ENCODE measurements around the gene TSPYL1. TPM values are rescaled to one million over a fixed set of nuclear protein-coding genes. Genes with fewer than 3 reads are reported as not detected.
"Not testable (repeated sequence)": the region's sequence is repeated elsewhere in the genome, so short reads cannot be mapped to it uniquely, and the experiment has no call there.

The TSPYL1 gene
- total RNA-seq, 1 experiment from 2014 or later: 68.6 TPM

GRCh38 chr6:116326996-116327395, 47.3 kb upstream of the TSPYL1 start (continued):
- no peak for TF ChIP-seq SP1 (CRISPR knock-in tag; conservative IDR thresholded peaks at IDR 0.05)

DNA sequence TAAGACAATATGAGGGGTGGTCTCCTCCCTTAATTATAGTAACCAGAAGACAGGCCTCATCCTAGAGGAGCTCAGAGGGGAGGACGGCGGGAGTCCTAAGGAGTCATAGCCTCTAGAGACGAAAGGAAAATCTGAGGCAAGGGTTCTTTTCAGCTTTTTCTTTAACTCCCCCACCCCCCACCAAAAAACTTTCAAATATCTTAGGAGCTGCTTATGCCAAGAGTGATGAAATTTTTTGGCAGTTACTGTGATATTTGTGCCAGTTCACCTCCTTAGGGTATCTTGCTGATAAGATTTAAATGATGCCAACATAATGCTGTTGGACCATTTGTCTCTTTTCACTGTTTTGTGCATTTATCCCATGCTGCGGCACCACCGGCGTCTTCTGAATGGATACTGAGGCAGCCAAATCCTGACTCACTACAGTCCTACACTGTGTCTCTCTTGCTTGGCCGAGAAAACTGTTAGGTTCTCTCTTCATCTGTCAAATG, 46.5 kb upstream of the TSPYL1 start:
- ATAC-seq: no peak
- Mint-ChIP-seq H3K4me3 (no peak overlapping the region), H3K36me3 (no peaks in the 10 kb centered on the region), H3K27ac (peak overlapping the region; percentile 90), H3K9me3 (no peaks in the 10 kb centered on the region), H3K27me3 (ENCODE audit: low read depth) (no peaks in the 10 kb centered on the region), H3K4me1 (peaks cover 80% of the 10 kb centered on the region)
- no peak for DNase-seq (ENCODE audit: low spot score)
- ChIA-PET CTCF (interaction anchor here (5.0 kb wide), 1 partner anchor 38 kb away, joined by 24 read pairs; no protein-coding TSS in a partner anchor), POLR2A (no interaction called here)
- no peak for TF ChIP-seq ZNF121 (CRISPR knock-in tag; IDR thresholded peaks at IDR 0.05)
- no peak for TF ChIP-seq CDX4 (CRISPR knock-in tag; IDR thresholded peaks at IDR 0.05; ENCODE audit: borderline replicate concordance)
- TF ChIP-seq GRHL2 (CRISPR knock-in tag; IDR thresholded peaks at IDR 0.05; ENCODE audit: insufficient replicate concordance, severe bottlenecking): no peak
- TF ChIP-seq CBFB (CRISPR knock-in tag; IDR thresholded peaks at IDR 0.05; ENCODE audit: low read depth): no peak
- TF ChIP-seq ZBTB21 (CRISPR knock-in tag; IDR thresholded peaks at IDR 0.05; ENCODE audit: borderline replicate concordance): no peak
- no peak for TF ChIP-seq GTF2I (CRISPR knock-in tag; conservative IDR thresholded peaks at IDR 0.05)

- POLR2A ChIA-PET; H3K4me3 Mint-ChIP-seq; ATAC-seq; H3K36me3 Mint-ChIP-seq; H3K9me3 Mint-ChIP-seq; H3K27me3 Mint-ChIP-seq (ENCODE audit: low read depth); DNase-seq (ENCODE audit: low spot score): not testable (repeated sequence)
- CTCF ChIA-PET: interaction anchor here (0.5 to 5.0 kb wide), 3 partner anchors 9 to 38 kb away, joined by 3 to 24 read pairs (median 3); no protein-coding TSS in a partner anchor
- Mint-ChIP-seq H3K4me1 (peaks cover 78% of the 10 kb centered on the region), H3K27ac (peak overlapping the region; percentile 36)
These were observed 46.0 kb upstream of the TSPYL1 start for GRCh38 chr6:116325634-116326132.

- Mint-ChIP-seq H3K4me3 (peak overlapping the region; percentile 14; the same call in 1 of the 2 replicates), H3K9me3 (no peaks in the 10 kb centered on the region), H3K27ac (peak overlapping the region; percentile 91), H3K27me3 (ENCODE audit: low read depth) (no peaks in the 10 kb centered on the region), H3K36me3 (no peaks in the 10 kb centered on the region), H3K4me1 (peaks cover 69% of the 10 kb centered on the region)
- ChIA-PET POLR2A (interaction anchor here (1.1 kb wide), 1 partner anchor 48 kb away, joined by 6 read pairs; the partner anchor contains the start of gene DSE), CTCF (interaction anchor here (1.0 to 5.0 kb wide), 3 partner anchors 36 to 188 kb away, joined by 3 to 24 read pairs (median 5); partner anchors contain the start of gene CALHM5)
- DNase-seq (ENCODE audit: low spot score) (no peak), ATAC-seq (peak; percentile 71)
- TF ChIP-seq HMGA2 (CRISPR knock-in tag; IDR thresholded peaks at IDR 0.05) (no peak), NR2C2 (CRISPR knock-in tag; IDR thresholded peaks at IDR 0.05) (no peak), USF1 (CRISPR knock-in tag; IDR thresholded peaks at IDR 0.05) (no peak), SP1 (CRISPR knock-in tag; conservative IDR thresholded peaks at IDR 0.05) (peak; percentile 56), ZSCAN18 (CRISPR knock-in tag; IDR thresholded peaks at IDR 0.05) (no peak), GRHL2 (CRISPR knock-in tag; IDR thresholded peaks at IDR 0.05; ENCODE audit: insufficient replicate concordance, severe bottlenecking) (no peak), MXD4 (CRISPR knock-in tag; IDR thresholded peaks at IDR 0.05; ENCODE audit: borderline replicate concordance) (no peak), KAT7 (CRISPR knock-in tag; IDR thresholded peaks at IDR 0.05; ENCODE audit: borderline replicate concordance) (no peak), ZNF317 (CRISPR knock-in tag; IDR thresholded peaks at IDR 0.05; ENCODE audit: borderline replicate concordance, low read depth) (no peak), RELA (CRISPR knock-in tag; IDR thresholded peaks at IDR 0.05; ENCODE audit: borderline replicate concordance) (no peak), NFE2L1 (CRISPR knock-in tag; IDR thresholded peaks at IDR 0.05) (no peak), ZNF219 (CRISPR knock-in tag; IDR thresholded peaks at IDR 0.05; ENCODE audit: borderline replicate concordance) (no peak), ETV6 (CRISPR knock-in tag; IDR thresholded peaks at IDR 0.05) (peak; percentile 45; the same call in 1 of the 2 replicates)
- TF ChIP-seq, protein P1, sequence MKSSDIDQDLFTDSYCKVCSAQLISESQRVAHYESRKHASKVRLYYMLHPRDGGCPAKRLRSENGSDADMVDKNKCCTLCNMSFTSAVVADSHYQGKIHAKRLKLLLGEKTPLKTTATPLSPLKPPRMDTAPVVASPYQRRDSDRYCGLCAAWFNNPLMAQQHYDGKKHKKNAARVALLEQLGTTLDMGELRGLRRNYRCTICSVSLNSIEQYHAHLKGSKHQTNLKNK (CRISPR knock-in tag; IDR thresholded peaks at IDR 0.05): no peak
- TF ChIP-seq, protein P2, sequence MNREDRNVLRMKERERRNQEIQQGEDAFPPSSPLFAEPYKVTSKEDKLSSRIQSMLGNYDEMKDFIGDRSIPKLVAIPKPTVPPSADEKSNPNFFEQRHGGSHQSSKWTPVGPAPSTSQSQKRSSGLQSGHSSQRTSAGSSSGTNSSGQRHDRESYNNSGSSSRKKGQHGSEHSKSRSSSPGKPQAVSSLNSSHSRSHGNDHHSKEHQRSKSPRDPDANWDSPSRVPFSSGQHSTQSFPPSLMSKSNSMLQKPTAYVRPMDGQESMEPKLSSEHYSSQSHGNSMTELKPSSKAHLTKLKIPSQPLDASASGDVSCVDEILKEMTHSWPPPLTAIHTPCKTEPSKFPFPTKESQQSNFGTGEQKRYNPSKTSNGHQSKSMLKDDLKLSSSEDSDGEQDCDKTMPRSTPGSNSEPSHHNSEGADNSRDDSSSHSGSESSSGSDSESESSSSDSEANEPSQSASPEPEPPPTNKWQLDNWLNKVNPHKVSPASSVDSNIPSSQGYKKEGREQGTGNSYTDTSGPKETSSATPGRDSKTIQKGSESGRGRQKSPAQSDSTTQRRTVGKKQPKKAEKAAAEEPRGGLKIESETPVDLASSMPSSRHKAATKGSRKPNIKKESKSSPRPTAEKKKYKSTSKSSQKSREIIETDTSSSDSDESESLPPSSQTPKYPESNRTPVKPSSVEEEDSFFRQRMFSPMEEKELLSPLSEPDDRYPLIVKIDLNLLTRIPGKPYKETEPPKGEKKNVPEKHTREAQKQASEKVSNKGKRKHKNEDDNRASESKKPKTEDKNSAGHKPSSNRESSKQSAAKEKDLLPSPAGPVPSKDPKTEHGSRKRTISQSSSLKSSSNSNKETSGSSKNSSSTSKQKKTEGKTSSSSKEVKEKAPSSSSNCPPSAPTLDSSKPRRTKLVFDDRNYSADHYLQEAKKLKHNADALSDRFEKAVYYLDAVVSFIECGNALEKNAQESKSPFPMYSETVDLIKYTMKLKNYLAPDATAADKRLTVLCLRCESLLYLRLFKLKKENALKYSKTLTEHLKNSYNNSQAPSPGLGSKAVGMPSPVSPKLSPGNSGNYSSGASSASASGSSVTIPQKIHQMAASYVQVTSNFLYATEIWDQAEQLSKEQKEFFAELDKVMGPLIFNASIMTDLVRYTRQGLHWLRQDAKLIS (CRISPR knock-in tag; IDR thresholded peaks at IDR 0.05; ENCODE audit: borderline replicate concordance): no peak
- TF ChIP-seq, protein P3, sequence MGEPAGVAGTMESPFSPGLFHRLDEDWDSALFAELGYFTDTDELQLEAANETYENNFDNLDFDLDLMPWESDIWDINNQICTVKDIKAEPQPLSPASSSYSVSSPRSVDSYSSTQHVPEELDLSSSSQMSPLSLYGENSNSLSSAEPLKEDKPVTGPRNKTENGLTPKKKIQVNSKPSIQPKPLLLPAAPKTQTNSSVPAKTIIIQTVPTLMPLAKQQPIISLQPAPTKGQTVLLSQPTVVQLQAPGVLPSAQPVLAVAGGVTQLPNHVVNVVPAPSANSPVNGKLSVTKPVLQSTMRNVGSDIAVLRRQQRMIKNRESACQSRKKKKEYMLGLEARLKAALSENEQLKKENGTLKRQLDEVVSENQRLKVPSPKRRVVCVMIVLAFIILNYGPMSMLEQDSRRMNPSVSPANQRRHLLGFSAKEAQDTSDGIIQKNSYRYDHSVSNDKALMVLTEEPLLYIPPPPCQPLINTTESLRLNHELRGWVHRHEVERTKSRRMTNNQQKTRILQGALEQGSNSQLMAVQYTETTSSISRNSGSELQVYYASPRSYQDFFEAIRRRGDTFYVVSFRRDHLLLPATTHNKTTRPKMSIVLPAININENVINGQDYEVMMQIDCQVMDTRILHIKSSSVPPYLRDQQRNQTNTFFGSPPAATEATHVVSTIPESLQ (CRISPR knock-in tag; IDR thresholded peaks at IDR 0.05): no peak
These were observed 44.1 kb upstream of the TSPYL1 start for GRCh38 chr6:116323863-116324262.
